NK-92 (cell line): Measurements from ENCODE around the gene LAIR2.
A peak's percentile ranks its signal among the peaks of the same experiment; 100 is the strongest.

Experiments used
- DNase-seq: peaks from one replicate; lab custom pipeline; 2025; ENCODE audit not compliant: unreplicated experiment; lab: John Stamatoyannopoulos, UW

Gene LAIR2

GRCh38 chr19:54502518-54503048 lies at the start of gene LAIR2:
LAIR2 (plus strand) TSS chr19:54502831; CDS start chr19:54502919, 88 bp downstream.
- DNase-seq, result no peak

DNA sequence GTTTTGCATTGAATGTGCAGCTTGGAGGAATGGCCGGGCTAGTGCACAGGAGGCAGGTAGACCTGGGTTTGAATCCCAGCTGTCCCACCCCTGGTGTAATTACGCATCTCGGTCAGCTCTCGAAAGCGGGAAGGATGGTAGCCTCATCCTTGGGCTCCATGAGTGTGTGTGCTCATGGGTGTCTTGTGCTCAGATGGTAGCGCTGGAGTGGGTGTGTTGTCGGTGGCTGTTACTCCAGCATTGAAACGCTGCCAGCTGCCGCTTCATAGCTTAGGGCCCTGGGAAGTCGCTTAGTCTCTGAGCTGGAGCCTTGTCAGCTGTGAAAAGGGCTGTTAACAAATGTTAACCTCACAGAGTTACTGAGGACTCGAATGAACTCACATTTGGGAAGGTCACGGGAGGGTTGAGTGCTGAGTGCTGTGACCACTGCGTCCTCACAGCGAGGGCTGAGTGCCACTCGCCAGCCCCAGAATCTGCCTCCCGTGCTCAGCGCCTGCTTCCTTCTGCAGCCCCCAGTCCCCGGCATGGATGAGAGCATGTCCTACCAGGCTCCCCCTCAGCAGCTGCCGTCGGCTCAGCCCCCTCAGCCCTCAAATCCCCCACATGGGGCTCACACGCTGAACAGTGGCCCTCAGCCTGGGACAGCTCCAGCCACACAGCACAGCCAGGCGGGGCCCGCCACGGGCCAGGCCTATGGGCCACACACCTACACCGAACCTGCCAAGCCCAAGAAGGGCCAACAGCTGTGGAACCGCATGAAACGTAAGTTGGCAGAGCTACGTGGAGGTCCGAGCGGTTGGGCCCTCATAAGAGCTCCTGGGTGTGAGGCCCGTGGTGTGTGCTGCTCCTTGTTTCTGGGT lies 48.5 kb upstream of the LAIR2 start:
- no peak for DNase-seq

DNA sequence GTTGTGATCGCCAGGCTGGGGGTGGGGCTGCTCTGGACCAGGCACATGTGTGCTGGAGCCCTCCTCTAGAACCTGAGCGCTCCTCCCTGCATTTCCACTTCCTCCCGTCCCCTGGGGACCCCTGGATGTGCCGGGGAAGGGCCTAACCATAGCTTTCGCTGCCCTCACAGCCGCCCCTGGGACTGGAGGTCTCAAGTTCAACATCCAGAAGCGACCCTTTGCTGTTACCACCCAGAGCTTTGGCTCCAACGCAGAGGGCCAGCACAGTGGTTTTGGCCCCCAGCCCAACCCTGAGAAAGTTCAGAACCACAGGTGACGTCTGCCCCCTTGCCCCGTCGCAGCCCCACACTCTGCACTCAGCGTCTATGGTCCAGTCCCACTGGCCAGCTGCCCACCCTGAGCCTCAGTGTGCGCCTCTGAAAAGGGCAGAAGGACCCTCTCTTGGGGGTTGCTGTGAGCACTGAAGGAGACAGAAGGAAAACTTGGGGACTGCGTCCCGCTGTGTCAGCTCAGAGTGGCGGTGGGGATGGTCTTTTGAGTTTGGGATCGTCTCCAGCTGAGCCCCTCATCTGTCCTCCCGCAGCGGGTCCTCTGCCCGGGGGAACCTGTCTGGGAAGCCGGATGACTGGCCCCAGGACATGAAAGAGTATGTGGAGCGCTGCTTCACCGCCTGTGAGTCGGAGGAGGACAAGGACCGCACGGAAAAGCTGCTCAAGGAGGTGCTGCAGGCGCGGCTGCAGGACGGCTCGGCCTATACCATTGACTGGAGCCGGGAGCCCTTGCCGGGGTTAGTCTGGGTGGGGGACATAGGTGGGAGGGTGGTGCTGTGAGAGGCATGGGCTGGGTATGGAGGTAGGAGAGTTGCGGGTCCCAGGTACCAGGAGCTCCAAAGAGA lies 47.6 kb upstream of the LAIR2 start:
- DNase-seq, result no peak

GRCh38 chr19:54455786-54456422 lies 46.7 kb upstream of the LAIR2 start:
- DNase-seq, result no peak

- DNase-seq, result no peak
Observed at GRCh38 chr19:54456423-54457373, 45.9 kb upstream of the LAIR2 start.

- no peak for DNase-seq
Observed at GRCh38 chr19:54457773-54458647, 44.6 kb upstream of the LAIR2 start.

DNA sequence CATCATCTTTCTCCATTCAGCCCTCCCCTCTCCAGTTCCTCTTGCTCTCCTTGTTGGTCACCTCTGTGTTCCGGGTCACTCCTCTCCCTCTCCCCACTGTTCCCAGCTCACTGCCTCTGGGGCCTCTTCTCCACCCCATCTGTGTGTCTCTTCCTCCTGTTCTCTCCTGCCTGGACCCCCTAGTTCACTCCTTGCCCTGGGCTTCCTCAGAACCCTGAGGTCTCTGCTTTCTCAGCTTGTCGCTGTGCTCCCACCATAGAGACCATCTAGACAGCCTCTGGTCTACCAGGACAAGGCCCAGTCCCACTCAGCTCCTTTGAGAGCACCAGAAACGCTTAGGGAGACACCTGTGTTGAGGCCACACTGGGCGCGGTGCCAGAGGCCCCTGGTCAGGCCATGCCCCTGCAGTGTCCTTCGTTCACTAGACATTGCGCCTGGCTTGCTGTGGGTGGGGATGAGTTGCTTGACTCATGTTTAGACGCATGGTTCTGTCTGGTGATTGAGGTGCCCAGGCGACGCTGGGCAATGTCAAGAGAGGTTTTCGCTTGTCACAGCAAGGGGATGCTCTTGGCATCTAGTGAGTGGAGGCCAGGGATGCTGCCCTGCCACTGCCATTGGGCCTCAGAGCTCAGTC lies 43.9 kb upstream of the LAIR2 start:
- DNase-seq, result no peak

DNA sequence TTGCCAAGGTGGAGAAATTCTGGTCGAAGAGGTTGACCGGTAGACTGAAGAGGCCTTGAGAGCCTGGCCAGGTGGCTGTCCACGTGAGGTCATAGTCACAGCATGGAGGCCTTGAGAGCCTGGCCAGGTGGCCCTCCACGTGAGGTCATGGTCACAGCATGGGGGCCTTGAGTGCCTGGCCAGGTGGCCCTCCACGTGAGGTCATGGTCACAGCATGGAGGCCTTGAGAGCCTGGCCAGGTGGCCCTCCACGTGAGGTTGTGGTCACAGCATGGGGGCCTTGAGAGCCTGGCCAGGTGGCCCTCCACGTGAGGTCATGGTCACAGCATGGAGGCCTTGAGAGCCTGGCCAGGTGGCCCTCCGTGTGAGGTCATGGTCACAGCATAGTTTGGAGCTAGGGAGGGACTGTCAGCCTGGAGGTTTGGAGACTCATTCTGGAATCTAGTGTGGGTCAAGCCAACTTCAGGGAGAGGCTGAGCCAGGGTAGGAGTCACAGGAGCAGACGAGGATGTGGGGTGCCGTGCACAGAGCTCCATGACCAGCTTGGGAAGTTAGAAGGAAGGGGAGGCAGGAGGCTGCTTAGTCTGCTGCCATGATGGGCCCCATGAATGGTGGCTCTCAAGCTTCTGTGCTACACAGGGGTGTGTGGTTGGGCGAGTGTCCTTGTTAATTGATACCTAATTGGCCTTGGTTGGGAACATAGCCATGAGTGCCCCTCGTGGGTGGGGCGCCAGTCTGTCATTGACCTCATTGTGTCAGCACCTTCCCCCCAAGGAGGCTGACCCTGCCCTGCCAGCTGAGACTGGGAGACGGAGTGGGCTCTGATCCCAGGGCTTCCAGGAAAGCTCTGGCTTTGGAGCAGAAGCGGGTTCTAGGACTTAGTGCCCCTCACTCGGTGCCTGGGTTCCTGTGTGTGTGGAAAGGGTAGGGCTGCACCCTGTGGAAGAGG lies 43.1 kb upstream of the LAIR2 start:
- no peak for DNase-seq

- no peak for DNase-seq
Observed at GRCh38 chr19:54460230-54461005, 42.2 kb upstream of the LAIR2 start.

- DNase-seq, result no peak
Observed at GRCh38 chr19:54461210-54461609, 41.4 kb upstream of the LAIR2 start.

DNA sequence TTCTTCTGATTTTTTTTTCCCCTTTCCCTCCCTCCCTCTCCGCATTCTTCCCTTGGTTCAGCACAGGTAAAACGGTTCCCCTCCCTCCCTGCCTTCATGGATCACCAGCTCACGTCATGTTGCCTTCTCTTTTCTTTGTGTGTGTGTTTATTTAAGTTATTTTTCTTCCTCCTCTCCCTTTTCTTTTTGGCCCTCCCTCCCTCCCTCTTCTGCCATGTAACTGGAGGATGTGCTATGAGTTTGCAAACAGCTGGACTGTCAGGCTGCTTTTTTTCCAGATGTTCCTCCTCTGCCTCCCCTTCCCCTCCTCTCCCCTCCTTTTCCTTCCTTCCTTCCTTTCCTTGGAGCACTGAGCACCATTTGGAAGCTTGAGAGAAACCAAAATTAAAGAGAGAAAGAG lies 41.0 kb upstream of the LAIR2 start:
- no peak for DNase-seq

DNA sequence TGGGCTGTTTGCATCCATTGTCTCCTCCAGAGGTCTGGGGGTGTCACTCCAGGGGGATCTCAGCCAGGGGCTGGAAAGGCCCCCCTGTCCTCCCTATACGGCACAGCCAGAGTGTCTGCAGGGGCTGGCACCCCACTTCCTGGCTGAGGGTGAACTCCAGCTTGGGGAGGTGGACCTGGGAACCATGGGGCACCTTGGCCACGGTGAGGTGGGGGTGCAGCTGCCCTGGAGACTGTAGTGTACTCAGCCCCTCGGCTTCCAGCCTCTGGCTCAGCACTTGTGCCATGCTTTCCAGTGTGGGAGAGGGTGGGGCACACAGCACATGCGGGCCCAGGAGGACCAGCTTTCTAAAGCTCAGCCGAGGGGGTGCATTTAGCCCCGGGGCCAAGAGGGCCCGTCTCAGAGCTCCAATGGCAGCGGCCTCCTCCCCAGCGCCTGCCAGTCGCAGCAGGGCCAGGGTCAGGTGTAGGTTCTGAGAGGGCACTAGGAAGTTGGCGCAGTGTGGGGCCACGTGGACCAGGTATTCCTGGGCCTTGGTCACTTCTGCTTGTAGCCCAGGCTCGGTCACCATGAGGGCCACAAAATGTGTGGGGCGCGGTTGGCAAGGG lies 40.5 kb upstream of the LAIR2 start:
- DNase-seq, result no peak

GRCh38 chr19:54462655-54463530 lies 39.7 kb upstream of the LAIR2 start:
- no peak for DNase-seq

GRCh38 chr19:54463531-54464043 lies 39.0 kb upstream of the LAIR2 start, which contains the start of gene LENG9:
LENG9 (minus strand) TSS chr19:54463778; CDS start chr19:54463526, 252 bp downstream.
- peak; percentile 69 for DNase-seq

- DNase-seq, result no peak
Observed at GRCh38 chr19:54464044-54464629, 38.5 kb upstream of the LAIR2 start.
